Adrenal gland (tissue), 12 donors: ENCODE measurements around the gene MAGI1. TPM values are rescaled to one million over a fixed set of nuclear protein-coding genes. Genes with fewer than 3 reads are reported as not detected.
A peak's percentile ranks its signal among the peaks of the same experiment; 100 is the strongest.
"Not testable (repeated sequence)": the region's sequence is repeated elsewhere in the genome, so short reads cannot be mapped to it uniquely, and the experiment has no call there.

Experiments
- DNase-seq, 7 donors: peaks; one replicate each; pipeline ENCODE4 v3.0.0-alpha.2; 2019 to 2020
- H3K27ac ChIP-seq, 5 donors: fragments of 200-600 bp; sonication (generic) in 4 of 5; 1 replicate in 3 of 5; 2 replicates in 2 of 5; pipeline versions ENCODE4 v1.5.1 to v1.8.0; 2016 to 2020; ENCODE audit warnings: mild to moderate bottlenecking in 1 of 5
- H3K27me3 ChIP-seq: fragments of 200-600 bp; 2 replicates; pipeline ENCODE4 v1.8.0; 2021
- H3K36me3 ChIP-seq, 2 donors: fragments of 200-600 bp; replicated peaks in 1 of 2; 1 replicate in 1 of 2; 2 replicates in 1 of 2; pipeline versions ENCODE4 v1.5.1 to v1.8.0; 2018 to 2022
- H3K4me1 ChIP-seq, 2 donors: fragments of 200-600 bp; replicated peaks in 1 of 2; 1 replicate in 1 of 2; 2 replicates in 1 of 2; pipeline versions ENCODE4 v1.5.1 to v1.8.0; 2018 to 2021
- H3K4me3 ChIP-seq, 4 donors: fragments of 200-600 bp; sonication (generic) in 3 of 4; one replicate each; pipeline ENCODE4 v1.5.1; 2016 to 2018
- H3K9me3 ChIP-seq, 3 donors: fragments of 200-600 bp; sonication (generic) in 1 of 3; replicated peaks in 1 of 3; 1 replicate in 2 of 3; 2 replicates in 1 of 3; pipeline versions ENCODE4 v1.5.1 to v1.8.0; 2016 to 2021
- CTCF ChIP-seq, 6 experiments: fragments of 450-650 bp in 4 of 6; fragments of 200-600 bp in 2 of 6; sonication (generic) in 1 of 6; IDR thresholded peaks; 1 replicate in 5 of 6; 2 replicates in 1 of 6; pipeline versions ENCODE4 v1.5.1 to v1.8.0; 2016 to 2021; ENCODE audit warnings: antibody characterized with exemption in 6 of 6, mild to moderate bottlenecking in 2 of 6, moderate library complexity in 1 of 6
- POLR2A ChIP-seq, 2 donors: fragments of 450-650 bp; IDR thresholded peaks; one replicate each; pipeline ENCODE4 v1.6.1; 2017; ENCODE audit warnings: antibody characterized with exemption in 2 of 2, mild to moderate bottlenecking in 2 of 2, moderate library complexity in 1 of 2
- WGBS, 4 donors: extraction: QIAGEN DNeasy Blood & Tissue Kit in 2 of 4; methylation state at CpG; one replicate each; pipeline versions ENCODE4 v1.1.5 to v1.1.7; 2013 to 2017; 5-methylcytosine and 5-hydroxymethylcytosine counted together
- intact Hi-C, 2 donors: fragments of 100-400 bp; cut with DNase I; formaldehyde crosslinking; loops; one replicate each; pipeline versions ENCODE4 v1.14.1 to v1.15.0; 2022 to 2023
- polyA plus RNA-seq, 3 donors: library from polyadenylated mRNA; stranded (reverse); fragments of 200-250 nt in 2 of 3; fragments of 350-450 nt in 1 of 3; fragmentation: Illumina TruSeq in 1 of 3; extraction: RNeasy Lipid Tissue Mini Kit (QIAGEN cat#74804) in 1 of 3; gene quantifications; one replicate each; pipeline ENCODE4 v1.2.3, GENCODE V29; 2013 to 2014
- total RNA-seq, 9 donors: library from RNA; depleted of rRNA in 4 of 9; stranded (reverse); fragments of >200 nt in 4 of 9; fragments of 120-200 nt in 1 of 9; fragmentation: NEBNext Ultra II Directional in 1 of 9; extraction: Animal tissue kit (Norgen Biotek cat#: 25700) in 1 of 9; gene quantifications; one replicate each; pipeline versions ENCODE4 v1.1.0 to v1.2.4, GENCODE V29; 2013 to 2023
- donor health status: healthy with polysubstance abuse.
- donor health status: Bipolar disorder and iron deficiency.
- donor health status: DM: yes; HTN: yes; CAD: no.
- donor health status: DM: no; HTN: no; CAD: no.
- donor health status: DM: no; HTN: no; CAD: no.
- donor health status: DM: yes; HTN: yes; CAD: no.

The MAGI1 gene
- total and polyA plus RNA-seq, 12 donors, result 4.8 to 31.6 (median 18.5) TPM

GRCh38 chr3:65615329-65615728 is 423.4 kb downstream of the MAGI1 start:
- no peak for DNase-seq
- WGBS, 4 donors, result 91 to 97% (median 94%) methylated on average over 4 of the region's 4 CpGs
- Histone ChIP-seq H3K9me3 (no peaks in the 10 kb centered on the region), H3K27ac (no peak overlapping the region), H3K4me1 (no peaks in the 10 kb centered on the region), H3K36me3 (no peaks in the 10 kb centered on the region), H3K4me3 (no peak overlapping the region), H3K27me3 (no peaks in the 10 kb centered on the region)
- intact Hi-C loops, result no loop called here
- no peak for TF ChIP-seq CTCF (IDR thresholded peaks at IDR 0.05)
- no peak for TF ChIP-seq POLR2A (IDR thresholded peaks at IDR 0.05)

- Histone ChIP-seq H3K36me3 (no peaks in the 10 kb centered on the region), H3K9me3 (no peaks in the 10 kb centered on the region), H3K27me3 (no peaks in the 10 kb centered on the region), H3K4me1 (no peaks in the 10 kb centered on the region), H3K4me3 (no peak overlapping the region), H3K27ac (no peak overlapping the region)
- no peak for DNase-seq
- intact Hi-C loops, result no loop called here
- 50 to 78% (median 65%) methylated on average over 2 of the region's 2 CpGs for WGBS, 4 donors
- TF ChIP-seq CTCF (IDR thresholded peaks at IDR 0.05) (no peak), POLR2A (IDR thresholded peaks at IDR 0.05) (no peak)
Observed at GRCh38 chr3:65614585-65614984, 424.1 kb downstream of the MAGI1 start.

GRCh38 chr3:65607965-65608460 is 430.7 kb downstream of the MAGI1 start:
- intact Hi-C loops, H3K27me3 ChIP-seq, DNase-seq, H3K36me3 ChIP-seq, H3K9me3 ChIP-seq, H3K27ac ChIP-seq, H3K4me1 ChIP-seq, H3K4me3 ChIP-seq: not testable (repeated sequence)
- WGBS, 4 donors, result 92 to 96% (median 93%) methylated on average over 8 of the region's 8 CpGs

GRCh38 chr3:65607101-65607500 is 431.6 kb downstream of the MAGI1 start:
- no peak for TF ChIP-seq POLR2A (IDR thresholded peaks at IDR 0.05)
- TF ChIP-seq CTCF (IDR thresholded peaks at IDR 0.05), result no peak
- no peaks in the 10 kb centered on the region for H3K36me3 ChIP-seq
- DNase-seq, result no peak
- peaks cover 0 to 9% of the 10 kb centered on the region in 2 donors for H3K4me1 ChIP-seq
- H3K27ac ChIP-seq, result no peak overlapping the region
- intact Hi-C loops, result no loop called here
- H3K9me3 ChIP-seq, result no peaks in the 10 kb centered on the region
- H3K4me3 ChIP-seq, result no peak overlapping the region
- no peaks in the 10 kb centered on the region for H3K27me3 ChIP-seq

GRCh38 chr3:65605876-65606432 is 432.8 kb downstream of the MAGI1 start:
- intact Hi-C loops, result no loop called here
- DNase-seq, result peak in 4 of 7 donors; percentile 21 to 31 (median 23)
- Histone ChIP-seq H3K27ac (no peak overlapping the region), H3K9me3 (no peaks in the 10 kb centered on the region), H3K4me3 (no peak overlapping the region), H3K4me1 (peaks cover 0 to 9% of the 10 kb centered on the region in 2 donors), H3K27me3 (no peaks in the 10 kb centered on the region), H3K36me3 (no peaks in the 10 kb centered on the region)
- TF ChIP-seq CTCF (IDR thresholded peaks at IDR 0.05), result no peak
- TF ChIP-seq POLR2A (IDR thresholded peaks at IDR 0.05), result no peak
- WGBS, 4 donors, result 67 to 76% (median 70%) methylated on average over 5 of the region's 5 CpGs
